Stimulated activated CD8-positive, alpha-beta memory T cell treated with anti-CD3 and anti-CD28 coated beads, Interleukin-4, amount 100 ng/mL, for 24 hours (primary cell): ENCODE measurements around the gene CEP162.
"Not testable (repeated sequence)": the region's sequence is repeated elsewhere in the genome, so short reads cannot be mapped to it uniquely, and the experiment has no call there.

Source experiments
- DNase-seq: peaks from one replicate; pipeline ENCODE4 v3.0.0-alpha.2; 2020; ENCODE audit warnings: low read depth

The CEP162 gene

DNA sequence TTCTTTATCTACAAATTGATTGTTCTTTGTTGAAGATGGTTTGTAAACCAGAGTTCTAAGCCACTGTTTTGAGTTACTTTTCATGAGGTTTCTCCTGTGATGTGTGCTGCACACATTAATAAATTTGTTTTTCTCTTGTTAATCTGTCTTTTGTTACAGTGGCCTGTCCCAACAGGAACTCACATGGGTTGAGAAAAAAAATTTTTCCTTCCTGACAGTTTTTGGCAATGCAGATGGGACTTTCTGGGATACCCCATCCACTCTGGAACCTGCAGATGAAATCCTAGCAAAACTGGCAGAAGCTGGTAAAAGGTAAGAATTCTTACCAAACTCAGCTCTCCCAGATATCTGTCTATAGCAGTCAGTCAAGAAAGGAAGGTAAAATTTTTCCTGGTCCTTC lies 88.1 kb downstream of the CEP162 start:
- DNase-seq = no peak

DNA sequence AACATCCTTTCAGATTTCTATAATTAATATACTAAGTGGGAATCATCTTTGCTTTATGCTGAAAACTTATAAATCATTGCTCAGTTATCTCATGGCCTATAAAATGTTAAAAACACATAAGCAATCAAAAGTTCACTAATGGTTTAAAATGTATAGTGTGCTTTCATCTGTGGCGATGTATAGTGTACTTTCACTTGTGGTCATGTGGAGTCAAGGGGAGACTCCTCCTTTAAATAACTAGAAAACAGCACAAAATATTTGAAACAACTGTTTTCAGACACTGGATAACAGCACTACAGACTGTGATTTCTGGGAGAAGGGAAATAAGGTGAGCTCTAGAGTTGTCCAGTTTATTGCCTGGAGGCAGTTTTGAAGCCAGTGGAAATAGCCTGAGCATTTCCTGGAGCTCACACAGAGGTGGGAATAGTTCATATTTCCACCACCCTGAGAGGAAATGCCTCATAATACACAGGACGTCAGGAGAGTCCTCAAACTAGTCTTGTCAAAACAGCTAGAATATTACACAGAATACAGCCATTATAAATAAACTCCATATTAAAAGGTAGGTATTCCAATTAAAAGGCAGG lies 89.4 kb downstream of the CEP162 start:
- DNase-seq = no peak

DNA sequence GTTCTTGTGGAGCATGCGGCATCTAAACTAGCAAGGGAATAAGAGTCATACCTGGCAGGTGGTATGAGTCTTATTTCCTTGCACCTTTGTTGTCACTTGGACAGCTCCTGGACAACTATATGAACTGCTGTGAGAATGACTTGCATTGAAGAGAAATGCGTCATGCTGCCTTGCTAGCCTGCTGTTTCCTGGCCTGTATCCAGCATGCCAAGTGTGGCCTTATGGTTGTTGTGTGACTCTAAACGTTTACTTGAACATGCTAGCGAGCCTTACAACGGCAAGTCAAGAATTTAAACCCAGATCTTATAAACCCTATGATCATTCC lies 90.4 kb downstream of the CEP162 start:
- DNase-seq = no peak

DNA sequence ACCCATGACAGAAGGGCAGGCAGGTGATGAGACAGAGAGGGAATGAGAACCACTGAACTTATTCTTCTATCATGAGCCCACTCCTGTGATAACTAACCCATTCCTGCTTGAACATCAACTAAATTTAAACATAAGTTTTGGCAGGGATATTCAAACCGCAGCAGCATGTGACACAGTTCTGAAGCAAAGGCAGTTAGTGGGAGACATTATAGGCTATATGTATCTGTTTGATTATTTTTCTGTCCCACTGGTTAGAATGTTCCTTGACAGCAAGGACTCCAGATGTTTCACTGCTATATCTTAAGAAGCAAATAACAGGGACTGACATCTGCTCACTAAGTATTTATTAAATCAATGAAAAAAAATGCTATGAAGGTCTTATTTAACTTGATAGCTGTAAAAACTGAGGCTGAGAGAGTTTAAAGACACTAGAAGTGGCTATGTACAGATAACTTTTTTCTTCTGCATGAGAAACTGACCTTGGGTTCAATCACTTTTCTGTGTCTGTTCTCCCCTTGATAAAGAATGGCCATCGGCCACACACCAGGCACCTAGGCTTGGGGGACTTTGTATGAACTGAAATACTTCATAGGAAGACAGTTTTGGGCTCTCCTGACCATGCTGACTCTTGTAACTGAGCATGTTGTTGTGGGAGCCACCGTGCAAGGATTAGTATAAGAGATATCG lies 90.9 kb downstream of the CEP162 start:
- DNase-seq = no peak

DNA sequence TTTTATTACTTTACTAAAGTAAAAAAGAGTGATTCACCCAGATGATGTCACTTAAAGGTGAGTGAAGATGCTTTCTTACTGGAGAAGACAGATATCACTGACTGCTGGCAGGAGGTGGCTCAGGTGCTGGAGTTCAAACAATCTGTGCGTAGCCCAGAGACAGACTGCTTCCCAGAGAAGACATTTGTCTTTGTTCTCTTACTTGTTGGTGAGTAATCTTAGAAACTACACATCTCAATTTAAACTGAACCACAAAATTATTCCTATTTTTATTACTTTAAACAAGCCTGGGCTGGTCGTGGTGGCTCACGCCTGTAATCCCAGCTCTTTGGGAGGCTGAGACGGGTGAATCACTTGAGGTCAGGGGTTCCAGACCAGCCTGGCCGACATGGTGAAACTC lies 92.2 kb downstream of the CEP162 start:
- DNase-seq = no peak

DNA sequence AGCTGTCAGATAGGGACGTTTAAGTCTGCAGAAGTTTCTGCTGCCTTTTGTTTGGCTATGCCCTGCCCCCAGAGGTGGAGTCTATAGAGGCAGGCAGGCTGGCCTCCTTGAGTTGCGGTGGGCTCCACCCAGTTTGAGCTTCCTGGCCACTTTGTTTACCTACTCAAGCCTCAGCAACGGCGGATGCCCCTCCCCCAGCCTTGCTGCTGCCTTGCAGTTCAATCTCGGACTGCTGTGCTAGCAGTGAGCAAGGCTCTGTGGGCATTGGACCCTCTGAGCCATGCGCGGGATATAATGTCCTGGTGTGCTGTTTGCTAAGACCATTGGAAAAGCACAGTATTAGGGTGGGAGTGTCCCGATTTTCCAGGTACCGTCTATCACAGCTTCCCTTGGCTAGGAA lies 94.1 kb downstream of the CEP162 start:
- DNase-seq = not testable (repeated sequence)

DNA sequence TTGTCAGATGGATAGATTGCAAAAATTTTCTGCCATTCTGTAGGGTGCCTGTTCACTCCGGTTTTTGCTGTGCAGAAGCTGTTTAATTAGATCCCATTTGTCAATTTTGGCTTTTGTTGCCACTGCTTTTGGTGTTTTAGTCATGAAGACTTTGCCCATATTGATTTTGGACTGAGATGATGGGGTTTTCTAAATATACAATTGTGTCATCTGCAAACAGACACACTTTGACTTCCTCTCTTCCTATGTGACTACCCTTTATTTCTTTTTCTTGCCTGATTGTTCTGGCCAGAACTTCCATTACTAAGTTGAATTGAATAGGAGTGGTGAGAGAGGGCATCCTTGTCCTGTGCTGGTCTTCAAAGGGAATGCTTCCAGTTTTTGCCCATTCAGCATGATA lies 97.9 kb downstream of the CEP162 start:
- DNase-seq = not testable (repeated sequence)

DNA sequence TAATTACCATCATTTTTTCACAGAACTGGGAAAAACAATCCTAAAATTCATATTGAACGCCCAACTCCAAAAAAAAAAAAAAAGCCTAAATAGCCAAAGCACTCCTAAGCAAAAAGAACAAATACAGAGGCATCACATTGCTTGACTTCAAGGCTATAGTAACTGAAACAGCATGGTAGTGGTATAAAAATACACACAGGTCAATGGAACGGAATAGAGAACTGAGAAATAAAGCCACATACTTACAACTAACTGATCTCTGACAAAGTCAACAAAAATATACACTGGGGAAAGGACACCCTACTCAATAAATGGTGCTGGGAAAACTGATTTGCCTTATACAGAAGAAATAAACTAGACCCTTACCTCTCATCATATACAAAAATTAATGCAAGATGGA lies 104.3 kb downstream of the CEP162 start:
- DNase-seq = no peak

DNA sequence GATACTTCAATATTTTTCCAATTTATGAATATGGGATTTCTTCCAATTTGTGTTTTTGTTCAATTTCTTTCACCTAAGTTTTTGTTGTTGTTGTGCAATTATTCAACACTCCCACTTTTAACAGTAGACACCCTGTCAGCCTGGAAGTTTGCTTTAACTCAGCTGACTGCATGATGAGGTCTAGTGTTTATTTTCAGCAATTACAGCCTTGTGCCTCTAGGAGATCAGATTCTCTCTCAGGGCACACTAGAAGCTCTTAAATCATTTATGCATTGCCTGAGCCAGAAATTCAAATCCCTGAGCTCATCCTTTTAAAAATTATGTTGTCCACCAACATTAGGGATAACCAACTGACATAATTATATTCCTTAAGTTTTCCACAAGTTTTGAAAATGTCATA lies 108.2 kb downstream of the CEP162 start:
- DNase-seq = no peak

DNA sequence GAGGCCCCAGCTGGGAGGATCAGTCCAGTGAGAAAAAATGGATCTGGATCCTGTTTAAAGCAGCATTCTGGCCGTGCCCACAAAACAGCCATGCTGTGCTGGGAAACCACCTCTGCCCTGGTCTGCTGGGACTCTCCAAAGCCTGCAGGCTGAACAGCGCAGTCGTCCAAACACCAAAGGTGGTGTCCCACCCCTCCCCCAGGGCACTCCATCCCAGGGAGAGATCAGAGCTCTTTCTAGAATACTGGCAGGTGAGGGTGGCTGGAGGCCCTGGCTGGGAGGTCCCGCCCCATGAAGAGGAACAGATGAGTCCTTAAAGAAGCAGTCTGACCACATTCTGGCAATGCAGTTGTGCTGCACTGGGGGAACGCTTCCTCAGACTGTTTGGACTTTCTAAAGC lies 109.3 kb downstream of the CEP162 start:
- DNase-seq = no peak

DNA sequence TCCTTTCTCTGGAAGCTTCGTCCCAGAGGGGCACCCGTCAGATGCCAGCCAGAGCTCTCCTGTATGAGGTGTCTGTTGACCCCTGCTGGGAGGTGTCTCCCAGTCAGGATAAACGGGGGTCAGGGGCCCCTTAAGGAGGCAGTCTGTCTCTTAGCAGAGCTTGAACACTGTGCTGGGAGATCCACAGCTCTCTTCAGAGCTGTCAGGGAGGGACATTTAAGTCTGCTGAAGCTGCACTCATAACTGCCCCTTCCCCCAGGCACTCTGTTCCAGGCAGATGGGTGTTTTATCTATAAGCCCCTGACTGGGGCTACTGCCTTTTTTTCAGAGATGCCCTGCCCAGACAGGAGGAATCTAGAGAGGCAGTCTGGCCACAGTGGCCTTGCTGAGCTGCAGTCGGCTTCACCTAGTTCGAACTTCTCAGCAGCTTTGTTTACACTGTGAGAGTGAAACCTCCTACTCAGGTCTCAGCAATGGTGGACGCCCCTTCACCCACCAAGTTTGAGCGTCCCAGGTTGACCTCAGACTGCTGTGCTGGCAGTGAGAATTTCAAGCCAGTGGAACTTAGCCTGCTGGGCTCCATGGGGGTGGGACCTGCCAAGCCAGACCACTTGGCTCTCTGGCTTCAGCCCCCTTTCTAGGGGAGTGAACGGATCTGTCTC lies 112.4 kb downstream of the CEP162 start:
- not testable (repeated sequence) for DNase-seq

DNA sequence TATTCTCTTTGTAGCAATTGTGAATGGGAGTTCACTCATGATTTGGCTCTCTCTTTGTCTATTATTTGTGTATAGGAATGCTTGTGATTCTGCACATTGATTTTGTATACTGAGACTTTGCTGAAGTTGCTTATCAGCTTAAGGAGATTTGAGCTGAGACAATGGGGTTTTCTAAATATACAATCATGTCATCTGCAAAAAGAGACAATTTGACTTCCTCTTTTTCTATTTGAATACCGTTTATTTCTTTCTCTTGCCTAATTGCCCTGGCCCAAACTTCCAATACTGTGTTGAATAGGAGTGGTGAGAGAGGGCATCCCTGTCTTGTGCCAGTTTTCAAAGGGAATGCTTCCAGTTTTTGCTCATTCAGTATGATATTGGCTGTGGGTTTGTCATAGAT lies 116.1 kb downstream of the CEP162 start:
- DNase-seq = not testable (repeated sequence)

DNA sequence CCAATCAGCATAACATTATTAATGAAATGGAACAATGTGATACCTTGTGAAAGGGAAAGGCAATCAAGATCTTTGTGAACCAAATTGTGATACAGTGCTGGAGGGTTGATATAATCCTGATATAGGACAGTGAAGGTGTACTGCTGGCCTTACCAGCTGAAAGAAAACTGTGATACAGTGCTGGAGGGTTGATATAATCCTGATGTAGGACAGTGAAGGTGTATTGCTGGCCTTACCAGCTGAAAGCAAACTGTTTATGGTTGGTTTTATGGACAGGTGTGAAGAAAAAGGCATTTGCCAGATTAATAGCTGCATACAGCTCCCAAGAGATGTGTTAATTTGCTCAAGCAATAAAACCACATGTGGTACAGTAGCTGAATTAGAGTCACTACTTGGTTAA lies 119.9 kb downstream of the CEP162 start:
- DNase-seq = no peak

DNA sequence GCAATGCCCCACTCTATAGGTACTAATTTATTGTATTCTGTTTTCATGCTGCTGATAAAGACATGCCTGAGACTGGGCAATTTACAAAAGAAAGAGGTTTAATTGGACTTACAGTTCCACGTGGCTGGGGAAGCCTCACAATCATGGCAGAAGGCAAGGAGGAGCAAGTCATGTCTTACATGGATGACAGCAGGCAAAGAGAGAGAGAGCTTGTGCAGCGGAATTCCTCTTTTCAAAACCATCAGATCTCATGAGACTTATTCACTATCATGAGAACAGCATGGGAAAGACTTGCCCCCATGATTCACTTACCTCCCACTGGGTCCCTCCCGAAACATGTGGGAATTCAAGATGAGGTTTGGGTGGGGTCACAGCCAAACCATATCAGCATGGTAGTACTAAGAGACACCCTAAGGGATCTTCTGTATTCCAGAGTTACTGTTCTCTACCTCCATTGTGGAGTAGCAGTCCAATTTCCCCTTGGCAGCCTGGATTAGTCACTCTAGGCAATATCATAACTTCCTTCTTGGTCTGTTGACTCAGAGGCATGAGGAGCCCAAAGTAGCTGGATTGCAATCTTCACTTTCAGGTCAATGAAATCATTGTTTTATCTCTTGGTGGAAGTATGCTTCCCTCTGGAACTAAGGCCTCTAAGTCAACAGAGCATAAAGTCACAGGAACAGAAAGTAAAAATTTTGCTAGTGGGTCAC lies 122.1 kb downstream of the CEP162 start:
- not testable (repeated sequence) for DNase-seq

DNA sequence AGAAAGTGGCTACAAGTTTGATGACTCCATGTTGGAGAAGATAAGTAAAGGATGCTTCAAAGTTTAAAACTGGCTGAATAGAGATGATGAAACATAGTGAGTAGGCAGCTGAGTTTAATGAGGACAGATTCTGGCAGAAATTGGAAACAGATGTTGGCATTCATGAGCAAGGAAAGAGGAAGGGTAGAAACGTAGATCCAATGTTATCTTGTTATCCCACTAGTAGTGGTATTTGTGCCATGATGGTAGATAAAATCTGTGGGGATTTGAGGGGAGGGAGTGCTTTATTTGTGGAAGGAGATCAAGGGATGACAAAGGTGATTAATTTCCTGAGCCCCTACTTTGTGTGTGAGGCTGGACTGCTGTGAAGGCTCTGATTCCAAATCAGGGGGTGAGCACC lies 124.4 kb downstream of the CEP162 start:
- DNase-seq = no peak

DNA sequence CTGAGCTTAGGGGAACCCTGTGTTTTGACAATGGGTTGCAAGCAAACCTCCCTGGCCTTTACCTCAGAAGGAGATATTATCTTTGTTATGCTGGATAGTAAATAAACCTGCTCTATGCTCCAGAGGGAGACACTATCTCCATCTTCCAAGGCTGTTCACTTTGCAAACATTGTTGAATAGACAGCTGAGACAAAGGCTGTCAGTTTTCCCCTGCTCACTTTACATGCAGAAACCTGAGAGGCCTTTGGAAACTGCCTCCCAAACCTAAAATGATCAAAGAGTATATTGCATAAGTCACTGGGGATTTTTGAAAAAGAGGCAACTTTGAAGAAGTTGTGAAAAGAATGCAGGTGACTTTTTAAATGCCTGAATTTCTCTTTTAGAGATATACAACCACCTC lies 132.3 kb downstream of the CEP162 start:
- DNase-seq = no peak

DNA sequence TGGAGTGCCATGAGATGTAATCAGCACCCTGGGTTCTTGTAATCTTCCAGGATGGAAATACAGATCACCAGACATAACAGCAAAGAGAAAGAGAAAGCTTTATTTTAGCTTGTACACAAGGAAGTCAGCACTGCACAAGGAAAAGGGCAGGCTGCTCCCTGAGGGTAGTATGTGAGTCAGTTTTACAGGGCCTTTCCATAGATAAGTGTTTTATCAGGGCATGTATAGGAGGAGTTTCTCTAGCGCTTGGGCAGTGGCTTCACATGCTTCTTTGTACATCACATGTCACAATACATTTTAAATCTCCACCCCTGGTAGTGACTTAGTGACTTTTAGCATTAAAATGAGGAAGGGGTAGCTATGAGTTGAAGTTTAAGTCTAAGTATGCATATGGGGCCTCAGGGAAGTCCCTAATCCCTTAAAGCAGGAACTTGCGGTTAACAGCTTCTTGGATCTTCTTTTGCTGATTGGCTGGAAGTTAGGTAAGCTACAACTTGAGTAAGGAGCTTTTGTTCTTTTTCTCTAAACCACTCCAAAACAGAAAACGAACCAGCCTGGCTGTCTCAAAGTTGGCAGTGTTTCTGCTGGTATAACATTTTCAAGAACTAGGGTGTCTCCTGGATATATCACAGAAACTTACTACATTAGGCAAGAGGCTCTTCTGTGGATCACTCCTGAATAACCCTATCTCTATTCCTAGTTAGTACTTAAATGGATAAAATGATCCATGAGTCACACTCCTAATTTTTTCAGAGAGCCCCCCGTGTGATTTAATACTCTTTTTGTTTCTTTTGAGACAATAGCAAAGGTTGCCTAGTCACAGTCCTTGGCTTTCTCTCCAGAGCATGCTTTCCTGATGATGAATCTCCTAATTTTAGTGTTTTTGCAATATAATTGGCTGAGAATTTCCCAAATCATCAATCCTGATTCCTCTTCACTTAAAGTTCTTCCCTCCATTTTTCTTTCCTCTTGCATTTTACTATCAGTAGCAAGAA lies 133.7 kb downstream of the CEP162 start:
- no peak for DNase-seq

DNA sequence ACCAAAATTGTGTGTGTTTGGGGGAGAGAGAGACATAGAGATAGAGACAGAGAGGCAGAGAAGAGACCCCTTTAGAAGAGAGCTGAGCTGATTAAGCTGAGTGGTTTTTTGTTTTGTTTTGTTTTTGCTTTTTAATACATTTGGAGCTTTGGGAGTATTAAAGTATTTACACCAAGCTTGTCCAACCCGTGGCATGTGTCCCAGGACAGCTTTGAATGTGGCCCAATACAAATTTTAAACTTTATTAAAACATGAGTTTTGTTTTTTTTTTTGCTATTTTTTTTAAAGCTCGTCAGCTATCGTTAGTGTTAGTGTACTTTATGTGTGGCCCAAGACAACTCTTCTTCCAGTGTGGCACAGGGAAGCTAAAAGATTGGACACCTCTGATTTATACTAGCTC lies 137.9 kb downstream of the CEP162 start:
- no peak for DNase-seq

DNA sequence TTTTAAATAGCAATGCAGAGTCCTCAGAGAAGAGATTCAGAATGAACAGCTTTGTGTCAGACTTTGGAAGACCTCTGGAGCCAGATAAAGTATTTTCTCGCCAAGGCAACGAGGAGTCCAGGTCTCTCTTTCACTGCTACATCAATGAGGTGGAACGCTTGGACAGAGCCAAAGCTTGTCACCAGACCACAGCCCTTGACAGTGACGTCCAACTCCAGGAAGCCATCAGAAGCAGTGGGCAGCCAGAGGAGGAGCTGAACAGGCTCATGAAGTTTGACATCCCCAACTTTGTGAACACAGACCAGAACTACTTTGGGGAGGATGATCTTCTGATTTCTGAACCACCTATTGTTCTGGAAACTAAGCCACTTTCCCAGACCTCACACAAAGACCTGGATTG lies 138.4 kb downstream of the CEP162 start:
- DNase-seq = no peak

DNA sequence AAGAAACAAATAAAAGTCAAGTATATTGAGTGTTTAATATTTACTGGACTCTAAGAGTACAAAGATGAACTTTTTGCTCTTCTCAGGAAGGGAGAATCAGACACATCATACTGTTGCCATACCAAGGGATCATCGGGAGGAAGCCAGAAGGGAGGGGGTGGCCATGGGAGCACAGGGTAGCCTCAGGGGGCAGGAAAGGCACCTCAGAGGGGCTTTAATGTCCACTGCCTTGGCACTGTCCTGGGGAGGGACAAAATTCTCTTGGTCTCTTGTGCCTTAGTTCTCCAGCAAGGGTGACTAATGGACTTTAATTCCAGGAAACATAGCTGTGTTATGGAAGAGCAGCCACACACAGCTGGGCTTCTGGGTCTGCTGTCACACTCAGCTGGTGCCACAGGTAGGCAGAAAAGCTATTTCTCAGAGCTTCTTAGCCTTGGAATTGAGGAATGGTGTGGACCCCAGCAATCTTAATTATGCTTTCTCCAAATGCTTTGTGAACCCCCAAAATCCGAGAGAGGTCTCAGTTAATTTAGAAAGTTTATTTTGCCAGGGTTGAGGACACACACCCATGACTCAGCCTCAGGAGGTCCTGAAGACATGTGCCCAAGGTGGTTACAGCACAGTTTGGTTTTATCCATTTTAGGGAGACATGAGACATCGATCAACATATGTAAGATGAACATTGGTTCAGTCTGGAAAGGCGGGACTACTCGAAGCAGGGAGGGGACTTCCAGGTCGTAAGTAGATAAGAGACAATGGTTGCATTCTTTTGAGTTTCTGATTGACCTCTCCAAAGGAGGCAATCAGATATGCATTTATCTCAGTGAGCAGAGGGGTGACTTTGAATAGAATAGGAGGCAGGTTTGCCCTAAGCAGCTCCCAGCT lies 140.7 kb downstream of the CEP162 start:
- DNase-seq = no peak

DNA sequence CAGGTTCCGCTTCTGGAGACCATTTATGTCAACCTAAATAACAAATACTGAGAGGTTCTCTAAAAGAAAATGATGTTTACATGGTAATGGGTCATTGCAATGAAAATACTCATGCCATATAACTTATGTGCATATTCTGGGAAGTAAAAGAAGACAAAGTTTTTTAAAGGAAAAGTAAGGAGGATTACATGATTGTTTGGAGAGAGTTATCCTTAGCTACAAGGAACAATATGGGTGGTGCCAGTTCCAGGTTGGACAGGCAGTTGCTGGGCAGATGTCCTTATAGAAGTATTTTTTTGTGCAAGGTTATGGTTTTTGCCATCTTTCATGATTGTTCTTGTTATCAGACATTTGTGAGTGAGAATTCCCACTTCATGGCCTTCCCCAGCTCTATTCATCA lies 141.4 kb downstream of the CEP162 start:
- DNase-seq = no peak
